SH-SY5Y (cell line): ENCODE measurements around the gene FAM117A.

Source experiments
- GATA2 ChIP-seq: IDR thresholded peaks from 2 replicates; pipeline ENCODE4 v1.6.1; 2011; ENCODE audit warnings: mild to moderate bottlenecking, low read depth, low read length
- GATA3 ChIP-seq: IDR thresholded peaks from 2 replicates; pipeline ENCODE4 v1.6.1; 2011; ENCODE audit warnings: low read depth, mild to moderate bottlenecking, low read length, moderate library complexity

The FAM117A gene

GRCh38 chr17:49670002-49670401, 93.9 kb downstream of the FAM117A start:
- TF ChIP-seq GATA3 (no peak), GATA2 (no peak)

- TF ChIP-seq GATA2 (no peak), GATA3 (no peak)
These were observed 96.1 kb downstream of the FAM117A start for GRCh38 chr17:49667854-49668253.

GRCh38 chr17:49664706-49665211, 99.2 kb downstream of the FAM117A start:
- no peak for TF ChIP-seq GATA2
- TF ChIP-seq GATA3 = no peak
